Measurements from ENCODE around the gene PIP5K1C.
"Not testable (repeated sequence)": the region's sequence is repeated elsewhere in the genome, so short reads cannot be mapped to it uniquely, and the experiment has no call there.

The PIP5K1C gene

DNA sequence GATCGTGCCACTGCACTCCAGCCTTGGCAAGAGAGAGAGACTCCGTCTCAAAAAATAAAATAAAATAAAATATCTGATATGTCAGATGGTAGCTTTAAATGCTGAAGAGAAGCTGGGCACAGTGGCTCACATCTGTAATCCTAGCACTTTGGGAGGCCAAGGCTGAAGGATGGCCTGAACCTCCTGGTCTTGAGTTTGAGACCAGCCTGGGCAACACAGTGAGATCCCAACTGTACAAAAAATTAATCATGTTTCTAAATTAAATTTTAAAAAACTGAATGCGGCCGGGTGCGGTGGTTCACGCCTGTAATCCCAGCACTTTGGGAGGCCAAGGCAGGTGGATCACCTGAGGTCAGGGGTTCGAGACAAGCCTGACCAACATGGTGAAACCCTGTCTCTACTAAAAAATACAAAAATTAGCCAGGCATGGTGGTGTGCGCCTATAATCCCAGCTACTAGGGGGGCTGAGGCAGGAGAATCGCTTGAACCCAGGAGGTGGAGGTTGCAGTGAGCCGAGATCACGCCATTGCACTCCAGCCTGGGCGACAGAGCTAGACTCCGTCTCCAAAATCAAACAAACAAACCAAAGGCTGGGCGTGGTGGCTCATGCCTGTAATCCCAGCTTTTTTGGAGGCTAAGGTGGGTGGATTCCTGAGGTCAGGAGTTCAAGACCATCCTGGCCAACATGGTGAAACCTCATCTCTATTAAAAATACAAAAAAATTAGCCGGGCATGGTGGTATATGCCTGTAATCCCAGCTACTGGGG lies 116.0 kb downstream of the PIP5K1C start:
- not testable (repeated sequence) for DNase-seq

DNA sequence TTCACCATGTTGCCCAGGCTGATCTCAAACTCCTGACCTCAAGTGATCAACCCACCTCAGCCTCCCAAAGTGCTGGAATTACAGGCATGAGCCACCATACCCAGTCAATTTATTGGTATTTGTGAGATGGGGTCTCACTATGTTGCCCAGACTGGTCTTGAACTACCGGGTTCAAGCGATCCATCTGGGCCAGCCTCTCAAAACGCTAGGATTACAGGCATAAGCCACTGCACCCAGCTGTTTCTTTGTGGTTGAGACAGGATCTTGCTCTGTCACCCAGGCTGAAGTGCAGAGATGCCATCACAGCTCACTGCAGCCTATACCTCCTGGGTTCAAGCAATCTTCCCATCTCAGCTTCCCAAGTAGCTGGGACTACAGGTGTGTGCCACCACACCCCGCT lies 118.5 kb downstream of the PIP5K1C start:
- not testable (repeated sequence) for DNase-seq

Measured in NCI-H2081 treated with DMSO at 0.1 percent for 48 hours (cell line).